ENCODE measurements around the gene PLAAT3. TPM values are rescaled to one million over a fixed set of nuclear protein-coding genes. Genes with fewer than 3 reads are reported as not detected.
"Not testable (repeated sequence)": the region's sequence is repeated elsewhere in the genome, so short reads cannot be mapped to it uniquely, and the experiment has no call there.

PLAAT3 gene
- polyA plus RNA-seq, 1 donor from 2014 or later, result not detected

- Histone ChIP-seq H3K4me2 (ENCODE audit: low read length) (no peak overlapping the region), H2AFZ (ENCODE audit: low read depth, low read length) (no peak overlapping the region), H3K79me2 (replicated peaks; ENCODE audit: insufficient read depth, low read length) (no peaks in the 10 kb centered on the region), H3K4me3 (ENCODE audit: low read length) (no peak overlapping the region), H3K9ac (ENCODE audit: low read length) (no peak overlapping the region), H4K20me1 (ENCODE audit: insufficient read depth) (no peaks in the 10 kb centered on the region), H3K27me3 (ENCODE audit: insufficient read depth, low read depth, low read length) (no peaks in the 10 kb centered on the region), H3F3A (ENCODE audit: insufficient read depth, low read length, poor library complexity, severe bottlenecking) (no peaks in the 10 kb centered on the region), H3K36me3 (ENCODE audit: insufficient read depth, low read length) (no peaks in the 10 kb centered on the region), H3K9me2 (ENCODE audit: insufficient read depth, low read length) (no peaks in the 10 kb centered on the region), H3K9me3 (ENCODE audit: low read length) (no peaks in the 10 kb centered on the region), H3K27ac (ENCODE audit: low read length) (no peak overlapping the region)
- TF ChIP-seq REST (IDR thresholded peaks at IDR 0.05; ENCODE audit: borderline replicate concordance) (no peak), CTCF (IDR thresholded peaks at IDR 0.05; ENCODE audit: poor library complexity, severe bottlenecking) (no peak), MXI1 (conservative IDR thresholded peaks at IDR 0.05; ENCODE audit: poor library complexity, severe bottlenecking) (no peak), POLR2AphosphoS5 (IDR thresholded peaks at IDR 0.05) (no peak), EP300 (conservative IDR thresholded peaks at IDR 0.05; ENCODE audit: poor library complexity, severe bottlenecking) (no peak), SMC3 (conservative IDR thresholded peaks at IDR 0.05; ENCODE audit: poor library complexity) (no peak), EZH2 (IDR thresholded peaks at IDR 0.05; ENCODE audit: borderline replicate concordance, insufficient read depth, low read length, poor library complexity, severe bottlenecking) (no peak), RAD21 (conservative IDR thresholded peaks at IDR 0.05) (no peak), TAF1 (IDR thresholded peaks at IDR 0.05; ENCODE audit: low read depth) (no peak)
These were observed 5.7 kb upstream of the PLAAT3 start for GRCh38 chr11:63619967-63620366.

- H3F3A ChIP-seq (ENCODE audit: insufficient read depth, low read length, poor library complexity, severe bottlenecking); H3K27ac ChIP-seq (ENCODE audit: low read length); H3K9ac ChIP-seq (ENCODE audit: low read length); H3K9me3 ChIP-seq (ENCODE audit: low read length); H3K4me2 ChIP-seq (ENCODE audit: low read length); H3K9me2 ChIP-seq (ENCODE audit: insufficient read depth, low read length); H4K20me1 ChIP-seq (ENCODE audit: insufficient read depth); H3K36me3 ChIP-seq (ENCODE audit: insufficient read depth, low read length); H2AFZ ChIP-seq (ENCODE audit: low read depth, low read length); H3K79me2 ChIP-seq (replicated peaks; ENCODE audit: insufficient read depth, low read length); H3K4me3 ChIP-seq (ENCODE audit: low read length): not testable (repeated sequence)
- H3K27me3 ChIP-seq (ENCODE audit: insufficient read depth, low read depth, low read length), result peaks cover 18% of the 10 kb centered on the region
These were observed 3.5 kb upstream of the PLAAT3 start for GRCh38 chr11:63617686-63618085.

- Histone ChIP-seq H4K20me1 (ENCODE audit: insufficient read depth) (no peaks in the 10 kb centered on the region), H3K4me3 (ENCODE audit: low read length) (no peak overlapping the region), H3K27ac (ENCODE audit: low read length) (no peak overlapping the region), H3K9me2 (ENCODE audit: insufficient read depth, low read length) (no peaks in the 10 kb centered on the region), H3F3A (ENCODE audit: insufficient read depth, low read length, poor library complexity, severe bottlenecking) (no peaks in the 10 kb centered on the region), H3K9ac (ENCODE audit: low read length) (no peak overlapping the region), H3K4me2 (ENCODE audit: low read length) (no peak overlapping the region), H2AFZ (ENCODE audit: low read depth, low read length) (no peak overlapping the region), H3K79me2 (replicated peaks; ENCODE audit: insufficient read depth, low read length) (no peaks in the 10 kb centered on the region), H3K9me3 (ENCODE audit: low read length) (no peaks in the 10 kb centered on the region), H3K36me3 (ENCODE audit: insufficient read depth, low read length) (no peaks in the 10 kb centered on the region), H3K27me3 (ENCODE audit: insufficient read depth, low read depth, low read length) (peaks cover 25% of the 10 kb centered on the region)
- TF ChIP-seq SMC3 (conservative IDR thresholded peaks at IDR 0.05; ENCODE audit: poor library complexity) (no peak), REST (IDR thresholded peaks at IDR 0.05; ENCODE audit: borderline replicate concordance) (no peak), CTCF (IDR thresholded peaks at IDR 0.05; ENCODE audit: poor library complexity, severe bottlenecking) (no peak), TAF1 (IDR thresholded peaks at IDR 0.05; ENCODE audit: low read depth) (no peak), MXI1 (conservative IDR thresholded peaks at IDR 0.05; ENCODE audit: poor library complexity, severe bottlenecking) (no peak), RAD21 (conservative IDR thresholded peaks at IDR 0.05) (no peak), EP300 (conservative IDR thresholded peaks at IDR 0.05; ENCODE audit: poor library complexity, severe bottlenecking) (no peak), EZH2 (IDR thresholded peaks at IDR 0.05; ENCODE audit: borderline replicate concordance, insufficient read depth, low read length, poor library complexity, severe bottlenecking) (no peak), POLR2AphosphoS5 (IDR thresholded peaks at IDR 0.05) (no peak)
These were observed 2.7 kb upstream of the PLAAT3 start for GRCh38 chr11:63616953-63617352.

Measured in neural cell (in vitro differentiated cells).